Vagina (tissue), 2 donors: ENCODE data around the gene TBX15.

Experiments
- CTCF ChIP-seq, 3 experiments: fragments of 450-650 bp in 2 of 3; fragments of 200-600 bp in 1 of 3; sonication (generic) in 1 of 3; IDR thresholded peaks; one replicate each; pipeline ENCODE4 v1.5.1; 2017 to 2019; ENCODE audit warnings: antibody characterized with exemption in 3 of 3, mild to moderate bottlenecking in 2 of 3, moderate library complexity in 2 of 3
- POLR2A ChIP-seq, 2 donors: fragments of 450-650 bp; IDR thresholded peaks; one replicate each; pipeline ENCODE4 v1.6.1; 2017; ENCODE audit warnings: antibody characterized with exemption in 2 of 2, mild to moderate bottlenecking in 2 of 2, moderate library complexity in 2 of 2

GRCh38 chr1:118981436-118981835 is 6.7 kb downstream of the TBX15 start:
- TF ChIP-seq CTCF (IDR thresholded peaks at IDR 0.05) = no peak
- TF ChIP-seq POLR2A (IDR thresholded peaks at IDR 0.05) = no peak
